ENCODE data around the gene NDUFC2. TPM values are rescaled to one million over a fixed set of nuclear protein-coding genes. Genes with fewer than 3 reads are reported as not detected.

Gene NDUFC2
- total RNA-seq, 3 donors from 2014 or later = 168 to 208 (median 183) TPM

- Histone ChIP-seq H3K4me1 (ENCODE audit: low read depth) (no peaks in the 10 kb centered on the region), H3K9me3 (no peaks in the 10 kb centered on the region), H3K4me3 (no peak overlapping the region), H3K36me3 (ENCODE audit: low read depth) (no peaks in the 10 kb centered on the region)
- no peak for TF ChIP-seq CTCF (IDR thresholded peaks at IDR 0.05)
- intact Hi-C loops (cut with DNase I, micrococcal nuclease) = no loop called here
- no peak for DNase-seq
- ATAC-seq = no peak
These were observed 24.7 kb downstream of the NDUFC2 start for GRCh38 chr11:78054971-78055370.

DNA sequence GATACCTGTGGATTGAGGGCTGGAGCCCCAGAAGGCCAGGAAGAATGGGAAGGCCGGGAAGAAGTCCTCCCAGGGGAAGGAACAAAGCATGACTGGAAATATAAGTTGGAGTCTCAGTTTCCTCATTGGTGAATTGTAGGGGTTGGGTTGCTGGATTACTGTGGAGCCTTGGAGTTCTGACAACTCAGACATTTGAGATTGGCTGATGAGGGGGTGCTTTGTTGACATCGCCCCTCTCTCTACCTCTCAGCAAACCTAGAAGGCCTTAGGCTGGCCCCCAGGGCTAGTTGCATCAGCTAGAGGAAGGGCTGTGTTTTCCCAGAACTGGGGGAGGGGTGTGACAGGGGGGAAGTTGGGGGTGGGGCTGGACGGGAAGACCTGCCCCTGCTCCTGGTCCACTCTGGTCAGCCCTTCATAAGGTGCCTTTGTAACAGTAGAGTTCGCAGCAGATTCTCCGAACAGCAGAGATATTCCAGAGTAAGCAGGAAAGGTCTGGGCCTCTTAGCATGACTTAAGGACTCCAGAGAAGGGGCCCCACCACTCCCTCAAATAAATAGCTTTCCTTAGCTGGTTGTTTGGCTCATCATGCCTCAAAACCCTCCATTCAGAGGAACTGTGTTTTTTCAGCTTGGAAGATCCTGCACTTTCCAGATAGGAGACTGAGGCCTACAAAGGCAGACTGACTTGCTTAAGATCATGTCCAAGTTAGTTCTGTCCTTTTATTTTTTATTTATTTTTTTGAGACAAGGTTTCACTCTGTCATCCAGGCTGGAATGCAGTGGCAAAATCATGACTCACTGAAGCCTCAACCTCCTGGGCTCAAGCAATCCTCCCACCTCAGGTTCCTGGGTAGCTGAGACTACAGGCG lies 28.5 kb downstream of the NDUFC2 start:
- no peak for DNase-seq
- no peak for TF ChIP-seq CTCF (IDR thresholded peaks at IDR 0.05)
- Histone ChIP-seq H3K4me1 (ENCODE audit: low read depth) (no peaks in the 10 kb centered on the region), H3K36me3 (ENCODE audit: low read depth) (no peaks in the 10 kb centered on the region), H3K9me3 (no peaks in the 10 kb centered on the region), H3K4me3 (no peak overlapping the region)
- intact Hi-C loops (cut with DNase I, micrococcal nuclease) = no loop called here
- ATAC-seq = no peak

DNA sequence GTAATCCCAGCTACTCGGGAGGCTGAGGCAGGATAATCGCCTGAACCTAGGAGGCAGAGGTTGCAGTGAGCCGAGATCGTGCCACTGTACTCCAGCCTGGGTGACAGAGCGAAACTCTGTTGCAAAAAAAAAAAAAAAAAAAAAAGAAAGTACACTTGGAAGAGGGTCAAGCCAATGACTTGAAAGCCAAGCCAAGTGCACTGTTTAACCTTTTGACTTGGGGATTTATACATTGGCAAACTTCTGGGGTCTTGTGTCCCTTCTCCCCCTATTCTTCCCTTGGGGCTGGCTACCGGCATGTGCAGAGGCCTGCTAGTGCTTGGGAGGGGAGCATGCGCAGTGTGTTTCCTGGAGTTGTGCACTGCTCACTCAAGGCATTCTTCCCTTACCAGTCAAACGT lies 30.3 kb downstream of the NDUFC2 start:
- ATAC-seq = no peak
- DNase-seq = no peak
- no peaks in the 10 kb centered on the region for H3K36me3 ChIP-seq (ENCODE audit: low read depth)
- H3K9me3 ChIP-seq = no peaks in the 10 kb centered on the region
- TF ChIP-seq CTCF (IDR thresholded peaks at IDR 0.05) = no peak
- H3K4me3 ChIP-seq = no peak overlapping the region
- peaks cover 14% of the 10 kb centered on the region for H3K4me1 ChIP-seq (ENCODE audit: low read depth)
- intact Hi-C loops (cut with DNase I, micrococcal nuclease) = no loop called here

- TF ChIP-seq CTCF (IDR thresholded peaks at IDR 0.05) = no peak
- H3K36me3 ChIP-seq (ENCODE audit: low read depth) = no peaks in the 10 kb centered on the region
- H3K4me1 ChIP-seq (ENCODE audit: low read depth) = peaks cover 14% of the 10 kb centered on the region
- no peaks in the 10 kb centered on the region for H3K9me3 ChIP-seq
- no peak overlapping the region for H3K4me3 ChIP-seq
- intact Hi-C loops (cut with DNase I, micrococcal nuclease) = no loop called here
- DNase-seq (no peak), ATAC-seq (no peak)
These were observed 31.1 kb downstream of the NDUFC2 start for GRCh38 chr11:78048561-78048960.

DNA sequence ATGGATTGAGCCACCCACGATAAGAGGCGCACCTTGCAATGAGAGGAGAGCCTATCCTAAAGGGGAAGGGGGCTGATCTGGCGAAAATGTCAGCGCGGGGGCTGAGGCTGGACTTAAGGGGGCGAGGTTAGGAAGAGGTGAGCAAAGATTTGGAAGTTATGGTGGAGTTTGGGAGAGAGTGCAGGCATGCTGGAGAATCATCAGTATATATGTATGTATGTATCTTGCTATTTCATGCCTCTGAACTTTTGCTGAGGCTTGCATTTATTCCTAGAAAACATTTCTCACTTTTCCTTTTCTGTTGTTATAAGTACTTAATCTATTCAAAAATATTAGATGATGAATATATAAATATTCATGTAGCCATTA lies 33.2 kb downstream of the NDUFC2 start:
- no peak overlapping the region for H3K4me3 ChIP-seq
- intact Hi-C loops (cut with DNase I, micrococcal nuclease) = no loop called here

More for the DNA sequence above, 33.2 kb downstream of the NDUFC2 start:
- no peaks in the 10 kb centered on the region for H3K9me3 ChIP-seq
- H3K4me1 ChIP-seq (ENCODE audit: low read depth) = peaks cover 19% of the 10 kb centered on the region
- ATAC-seq = no peak
- TF ChIP-seq CTCF (IDR thresholded peaks at IDR 0.05) = no peak
- H3K36me3 ChIP-seq (ENCODE audit: low read depth) = no peaks in the 10 kb centered on the region
- no peak for DNase-seq

Data from mucosa of descending colon (tissue), 3 donors.